ENCODE data around the gene PCDHGA11.
"Not testable (repeated sequence)": the region's sequence is repeated elsewhere in the genome, so short reads cannot be mapped to it uniquely, and the experiment has no call there.

The PCDHGA11 gene

GRCh38 chr5:141420855-141421488 is at the start of gene PCDHGA11:
Gene PCDHGA11 (plus strand): TSS chr5:141421051. CDS start chr5:141421228, 177 bp downstream.
- no peak within 1 kb of the TSS for H3K9ac ChIP-seq (ENCODE audit: low read length in 2 of 2)
- peak within 1 kb of the TSS; percentile 54 to 59 for H3K4me3 ChIP-seq (ENCODE audit: low read length in 2 of 2)
- peaks cover 3% of the 10 kb centered on the region for H3K4me1 ChIP-seq (ENCODE audit: control insufficient read depth, insufficient read depth, low read length)
- peaks cover 3 to 8% of the 10 kb centered on the region in 2 donors for H3K36me3 ChIP-seq (ENCODE audit: control insufficient read depth in 2 of 2, insufficient read depth in 2 of 2, low read length in 2 of 2)
- no peak within 1 kb of the TSS for H3K27ac ChIP-seq (ENCODE audit: low read length)
- H3K27me3 ChIP-seq (ENCODE audit: control insufficient read depth in 1 of 2, insufficient read depth in 2 of 2, low read length in 2 of 2): no peaks in the 10 kb centered on the region
- H3K9me3 ChIP-seq (ENCODE audit: control insufficient read depth in 2 of 2, low read length in 2 of 2): peaks cover 34 to 73% of the 10 kb centered on the region in 2 donors

GRCh38 chr5:141371572-141372475 is 49.0 kb upstream of the PCDHGA11 start:
- H3K27me3 ChIP-seq (ENCODE audit: control insufficient read depth in 1 of 2, insufficient read depth in 2 of 2, low read length in 2 of 2): no peaks in the 10 kb centered on the region
- no peak overlapping the region for H3K27ac ChIP-seq (ENCODE audit: low read length)
- no peak overlapping the region for H3K9ac ChIP-seq (ENCODE audit: low read length in 2 of 2)
- H3K4me3 ChIP-seq (ENCODE audit: low read length in 2 of 2): peak overlapping the region; percentile 36 to 47
- H3K4me1 ChIP-seq (ENCODE audit: control insufficient read depth, insufficient read depth, low read length): peaks cover 4% of the 10 kb centered on the region
- H3K9me3 ChIP-seq (ENCODE audit: control insufficient read depth in 2 of 2, low read length in 2 of 2): peaks cover 41 to 70% of the 10 kb centered on the region in 2 donors
- H3K36me3 ChIP-seq (ENCODE audit: control insufficient read depth in 2 of 2, insufficient read depth in 2 of 2, low read length in 2 of 2): peaks cover 0 to 2% of the 10 kb centered on the region in 2 donors

- H3K4me3 ChIP-seq (ENCODE audit: low read length in 2 of 2): peak within 1 kb of the TSS; percentile 31 to 65
- H3K4me1 ChIP-seq (ENCODE audit: control insufficient read depth, insufficient read depth, low read length): peaks cover 4% of the 10 kb centered on the region
- H3K36me3 ChIP-seq (ENCODE audit: control insufficient read depth in 2 of 2, insufficient read depth in 2 of 2, low read length in 2 of 2): peaks cover 0 to 2% of the 10 kb centered on the region in 2 donors
- H3K27me3 ChIP-seq (ENCODE audit: control insufficient read depth in 1 of 2, insufficient read depth in 2 of 2, low read length in 2 of 2): no peaks in the 10 kb centered on the region
- H3K9me3 ChIP-seq (ENCODE audit: control insufficient read depth in 2 of 2, low read length in 2 of 2): peaks cover 40 to 77% of the 10 kb centered on the region in 2 donors
- no peak within 1 kb of the TSS for H3K9ac ChIP-seq (ENCODE audit: low read length in 2 of 2)
- H3K27ac ChIP-seq (ENCODE audit: low read length): no peak within 1 kb of the TSS
These were observed 47.1 kb upstream of the PCDHGA11 start, which contains the start of gene PCDHGA6 for GRCh38 chr5:141373673-141374317. Gene PCDHGA6 (plus strand): TSS chr5:141373891. CDS start chr5:141374084, 193 bp downstream.

- Histone ChIP-seq H3K9me3 (ENCODE audit: control insufficient read depth in 2 of 2, low read length in 2 of 2) (peaks cover 38 to 76% of the 10 kb centered on the region in 2 donors), H3K9ac (ENCODE audit: low read length in 2 of 2) (no peak overlapping the region), H3K4me1 (ENCODE audit: control insufficient read depth, insufficient read depth, low read length) (peaks cover 4% of the 10 kb centered on the region), H3K36me3 (ENCODE audit: control insufficient read depth in 2 of 2, insufficient read depth in 2 of 2, low read length in 2 of 2) (peaks cover 0 to 2% of the 10 kb centered on the region in 2 donors), H3K27ac (ENCODE audit: low read length) (no peak overlapping the region), H3K4me3 (ENCODE audit: low read length in 2 of 2) (peak overlapping the region; percentile 31 to 65), H3K27me3 (ENCODE audit: control insufficient read depth in 1 of 2, insufficient read depth in 2 of 2, low read length in 2 of 2) (no peaks in the 10 kb centered on the region)
These were observed 46.2 kb upstream of the PCDHGA11 start for GRCh38 chr5:141374627-141375026.

- not testable (repeated sequence) for H3K36me3 ChIP-seq (ENCODE audit: control insufficient read depth in 2 of 2, insufficient read depth in 2 of 2, low read length in 2 of 2); H3K27me3 ChIP-seq (ENCODE audit: control insufficient read depth in 1 of 2, insufficient read depth in 2 of 2, low read length in 2 of 2); H3K9ac ChIP-seq (ENCODE audit: low read length in 2 of 2); H3K4me1 ChIP-seq (ENCODE audit: control insufficient read depth, insufficient read depth, low read length); H3K27ac ChIP-seq (ENCODE audit: low read length)
- peak overlapping the region in 1 of 2 donors; percentile 15 for H3K4me3 ChIP-seq (ENCODE audit: low read length in 2 of 2)
- peaks cover 36 to 73% of the 10 kb centered on the region in 2 donors for H3K9me3 ChIP-seq (ENCODE audit: control insufficient read depth in 2 of 2, low read length in 2 of 2)
These were observed 45.3 kb upstream of the PCDHGA11 start for GRCh38 chr5:141375444-141376155.

GRCh38 chr5:141382469-141383294 is 38.2 kb upstream of the PCDHGA11 start, which contains the start of gene PCDHGA7:
Gene PCDHGA7 (plus strand): TSS chr5:141382742. CDS start chr5:141382900, 158 bp downstream.
- Histone ChIP-seq H3K27ac (ENCODE audit: low read length) (no peak within 1 kb of the TSS), H3K4me1 (ENCODE audit: control insufficient read depth, insufficient read depth, low read length) (no peaks in the 10 kb centered on the region), H3K9me3 (ENCODE audit: control insufficient read depth in 2 of 2, low read length in 2 of 2) (peaks cover 34 to 60% of the 10 kb centered on the region in 2 donors), H3K36me3 (ENCODE audit: control insufficient read depth in 2 of 2, insufficient read depth in 2 of 2, low read length in 2 of 2) (peaks cover 0 to 3% of the 10 kb centered on the region in 2 donors), H3K9ac (ENCODE audit: low read length in 2 of 2) (no peak within 1 kb of the TSS), H3K4me3 (ENCODE audit: low read length in 2 of 2) (peak within 1 kb of the TSS; percentile 56 to 58), H3K27me3 (ENCODE audit: control insufficient read depth in 1 of 2, insufficient read depth in 2 of 2, low read length in 2 of 2) (no peaks in the 10 kb centered on the region)

- no peak overlapping the region for H3K9ac ChIP-seq (ENCODE audit: low read length in 2 of 2)
- peaks cover 36 to 59% of the 10 kb centered on the region in 2 donors for H3K9me3 ChIP-seq (ENCODE audit: control insufficient read depth in 2 of 2, low read length in 2 of 2)
- H3K27me3 ChIP-seq (ENCODE audit: control insufficient read depth in 1 of 2, insufficient read depth in 2 of 2, low read length in 2 of 2): no peaks in the 10 kb centered on the region
- H3K36me3 ChIP-seq (ENCODE audit: control insufficient read depth in 2 of 2, insufficient read depth in 2 of 2, low read length in 2 of 2): peaks cover 0 to 3% of the 10 kb centered on the region in 2 donors
- H3K4me3 ChIP-seq (ENCODE audit: low read length in 2 of 2): peak overlapping the region; percentile 56 to 58
- H3K27ac ChIP-seq (ENCODE audit: low read length): no peak overlapping the region
- no peaks in the 10 kb centered on the region for H3K4me1 ChIP-seq (ENCODE audit: control insufficient read depth, insufficient read depth, low read length)
These were observed 37.5 kb upstream of the PCDHGA11 start for GRCh38 chr5:141383345-141383744.

GRCh38 chr5:141384471-141385267 is 36.2 kb upstream of the PCDHGA11 start:
- peaks cover 44 to 73% of the 10 kb centered on the region in 2 donors for H3K9me3 ChIP-seq (ENCODE audit: control insufficient read depth in 2 of 2, low read length in 2 of 2)

More at GRCh38 chr5:141384471-141385267, 36.2 kb upstream of the PCDHGA11 start:
- Histone ChIP-seq H3K27me3 (ENCODE audit: control insufficient read depth in 1 of 2, insufficient read depth in 2 of 2, low read length in 2 of 2) (no peaks in the 10 kb centered on the region), H3K4me3 (ENCODE audit: low read length in 2 of 2) (peak overlapping the region in 1 of 2 donors; percentile 58), H3K36me3 (ENCODE audit: control insufficient read depth in 2 of 2, insufficient read depth in 2 of 2, low read length in 2 of 2) (peaks cover 0 to 3% of the 10 kb centered on the region in 2 donors), H3K9ac (ENCODE audit: low read length in 2 of 2) (no peak overlapping the region), H3K27ac (ENCODE audit: low read length) (no peak overlapping the region), H3K4me1 (ENCODE audit: control insufficient read depth, insufficient read depth, low read length) (no peaks in the 10 kb centered on the region)
